ENCODE results near the gene TMPRSS9.
"Not testable (repeated sequence)": the region's sequence is repeated elsewhere in the genome, so short reads cannot be mapped to it uniquely, and the experiment has no call there.

TMPRSS9 gene

GRCh38 chr19:2462635-2463421 is 102.8 kb downstream of the TMPRSS9 start:
- peak; percentile 80 for DNase-seq (ENCODE audit: low spot score)

- not testable (repeated sequence) for DNase-seq (ENCODE audit: low spot score)
Observed at GRCh38 chr19:2463694-2464093, 103.6 kb downstream of the TMPRSS9 start.

DNA sequence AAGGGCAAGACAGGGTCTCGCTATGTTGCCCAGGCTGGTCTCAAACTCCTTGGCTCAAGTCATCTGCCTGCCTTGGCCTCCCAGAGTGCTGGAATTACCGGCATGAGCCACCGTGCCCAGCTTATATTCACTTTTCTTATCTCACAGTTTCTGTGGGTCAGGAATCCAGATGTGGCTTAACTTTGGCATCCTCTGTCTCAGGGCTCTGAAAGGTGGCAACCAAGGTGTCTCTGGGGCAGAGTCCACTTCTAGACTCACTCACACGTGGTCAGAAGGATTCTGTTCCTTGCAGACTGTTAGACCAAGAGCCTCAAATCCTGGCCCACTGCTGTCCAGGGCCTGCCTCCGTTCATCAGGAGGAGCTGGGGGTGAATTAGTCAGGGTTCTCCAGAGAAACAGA is 104.3 kb downstream of the TMPRSS9 start:
- no peak for DNase-seq (ENCODE audit: low spot score)

- DNase-seq (ENCODE audit: low spot score) = no peak
Observed at GRCh38 chr19:2468596-2468995, 108.5 kb downstream of the TMPRSS9 start.

DNA sequence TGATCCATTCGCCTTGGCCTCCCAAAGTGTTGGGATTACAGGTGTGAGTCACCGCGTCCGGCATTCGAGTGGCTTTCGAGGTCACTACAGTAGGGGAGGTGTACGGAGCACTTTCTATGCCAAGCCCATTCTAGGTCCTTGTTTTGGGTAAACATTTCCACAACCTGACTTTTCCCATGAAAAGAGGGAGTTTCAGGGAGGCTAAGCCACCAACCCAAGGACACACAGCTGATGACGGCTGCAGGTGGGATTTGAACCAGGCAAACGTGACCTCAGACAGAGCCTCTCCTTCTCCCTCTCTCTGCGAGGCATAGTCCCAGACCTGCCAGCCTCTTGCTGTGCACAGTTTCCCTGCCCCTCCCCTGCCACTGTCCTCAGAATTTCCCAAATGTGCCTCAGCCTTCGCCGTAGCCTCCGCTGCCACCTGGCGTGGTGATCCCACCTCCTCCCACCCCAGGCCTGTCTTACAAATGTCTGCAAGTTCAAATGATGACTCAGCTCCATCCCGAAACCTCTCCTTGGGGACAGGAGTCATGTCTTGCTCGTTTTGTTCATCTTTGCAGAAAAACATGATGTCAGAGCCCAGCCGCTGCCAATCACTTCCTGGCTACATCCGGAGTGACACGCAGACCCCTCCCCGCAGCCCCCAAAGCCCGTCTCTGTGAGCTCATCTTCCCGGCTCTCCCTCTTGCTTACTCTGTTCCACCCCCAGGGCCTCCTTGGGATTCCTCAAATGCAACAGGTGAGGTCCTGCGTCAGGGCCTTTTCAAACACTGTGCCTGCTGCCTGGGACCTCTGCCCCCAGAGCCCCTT is 109.2 kb downstream of the TMPRSS9 start:
- no peak for DNase-seq (ENCODE audit: low spot score)

GRCh38 chr19:2469915-2470200 is 109.8 kb downstream of the TMPRSS9 start:
- DNase-seq (ENCODE audit: low spot score) = not testable (repeated sequence)

GRCh38 chr19:2474232-2475017 is 114.4 kb downstream of the TMPRSS9 start:
- DNase-seq (ENCODE audit: low spot score) = peak; percentile 69

DNA sequence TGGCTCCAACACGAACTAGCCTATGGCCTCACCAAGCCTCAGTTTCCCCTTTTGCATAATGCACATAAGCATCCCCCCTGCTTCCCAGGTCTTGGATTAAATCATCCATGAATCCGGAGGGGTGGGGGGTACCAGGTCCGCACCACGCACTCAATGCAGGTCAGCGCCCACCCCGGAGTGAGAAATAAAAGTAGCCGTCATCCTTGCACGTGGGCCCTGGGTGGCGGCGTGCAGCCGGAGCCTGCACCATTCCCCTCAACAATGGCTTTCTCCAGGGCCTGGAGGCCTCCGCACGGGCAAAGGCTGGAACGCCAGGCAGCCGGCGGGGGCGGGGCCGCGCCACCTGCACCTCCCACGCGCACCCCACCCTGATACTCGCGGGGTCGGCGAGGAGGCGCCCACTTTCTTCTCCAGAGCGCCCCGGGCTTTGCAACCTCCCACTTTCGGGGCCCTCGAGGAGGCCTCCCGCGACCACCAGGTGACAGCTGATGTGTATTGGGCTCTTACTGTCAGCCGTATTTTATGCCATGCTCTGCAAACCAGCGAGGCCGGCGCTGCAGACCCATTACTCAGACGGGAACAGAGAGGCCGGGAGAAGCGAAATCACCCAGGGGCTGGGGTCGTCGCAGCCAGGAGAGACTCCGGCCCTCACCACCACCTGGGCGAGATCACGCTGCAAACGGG is 115.1 kb downstream of the TMPRSS9 start:
- DNase-seq (ENCODE audit: low spot score) = peak; percentile 66

Data from SW480 (cell line).